Measurements from ENCODE around the gene AFAP1L2.

The AFAP1L2 gene

GRCh38 chr10:114322344-114322743 is 82.0 kb downstream of the AFAP1L2 start:
- ChIA-PET POLR2A (ENCODE audit: low non-redundant PET) (no interaction called here), CTCF (no interaction called here)
- DNase-seq (ENCODE audit: low spot score), result no peak
- TF ChIP-seq, protein P1, sequence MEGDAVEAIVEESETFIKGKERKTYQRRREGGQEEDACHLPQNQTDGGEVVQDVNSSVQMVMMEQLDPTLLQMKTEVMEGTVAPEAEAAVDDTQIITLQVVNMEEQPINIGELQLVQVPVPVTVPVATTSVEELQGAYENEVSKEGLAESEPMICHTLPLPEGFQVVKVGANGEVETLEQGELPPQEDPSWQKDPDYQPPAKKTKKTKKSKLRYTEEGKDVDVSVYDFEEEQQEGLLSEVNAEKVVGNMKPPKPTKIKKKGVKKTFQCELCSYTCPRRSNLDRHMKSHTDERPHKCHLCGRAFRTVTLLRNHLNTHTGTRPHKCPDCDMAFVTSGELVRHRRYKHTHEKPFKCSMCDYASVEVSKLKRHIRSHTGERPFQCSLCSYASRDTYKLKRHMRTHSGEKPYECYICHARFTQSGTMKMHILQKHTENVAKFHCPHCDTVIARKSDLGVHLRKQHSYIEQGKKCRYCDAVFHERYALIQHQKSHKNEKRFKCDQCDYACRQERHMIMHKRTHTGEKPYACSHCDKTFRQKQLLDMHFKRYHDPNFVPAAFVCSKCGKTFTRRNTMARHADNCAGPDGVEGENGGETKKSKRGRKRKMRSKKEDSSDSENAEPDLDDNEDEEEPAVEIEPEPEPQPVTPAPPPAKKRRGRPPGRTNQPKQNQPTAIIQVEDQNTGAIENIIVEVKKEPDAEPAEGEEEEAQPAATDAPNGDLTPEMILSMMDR (conservative IDR thresholded peaks at IDR 0.05; ENCODE audit: low read depth), result no peak
- peak overlapping the region; percentile 91 for H3K27ac ChIP-seq

GRCh38 chr10:114320249-114321116 is 83.8 kb downstream of the AFAP1L2 start:
- POLR2A ChIA-PET (ENCODE audit: low non-redundant PET), result no interaction called here
- H3K27ac ChIP-seq, result peak overlapping the region; percentile 91
- DNase-seq (ENCODE audit: low spot score), result peak; percentile 98
- CTCF ChIA-PET, result interaction anchor here (0.5 to 0.6 kb wide), 2 partner anchors 13 to 70 kb away, joined by 4 read pairs; no protein-coding TSS in a partner anchor
- TF ChIP-seq, protein P1 (conservative IDR thresholded peaks at IDR 0.05; ENCODE audit: low read depth), result no peak

GRCh38 chr10:114319406-114320248 is 84.7 kb downstream of the AFAP1L2 start:
- ChIA-PET POLR2A (ENCODE audit: low non-redundant PET) (interaction anchor here (0.7 kb wide), 1 partner anchor 11 kb away, joined by 4 read pairs; no protein-coding TSS in a partner anchor), CTCF (interaction anchor here (0.6 to 1.1 kb wide), 2 partner anchors 9 to 71 kb away, joined by 3 to 4 read pairs; no protein-coding TSS in a partner anchor)
- TF ChIP-seq, protein P1 (conservative IDR thresholded peaks at IDR 0.05; ENCODE audit: low read depth), result no peak
- DNase-seq (ENCODE audit: low spot score), result no peak
- H3K27ac ChIP-seq, result peak overlapping the region; percentile 91

GRCh38 chr10:114316744-114317143 is 87.6 kb downstream of the AFAP1L2 start:
- ChIA-PET CTCF (no interaction called here), POLR2A (ENCODE audit: low non-redundant PET) (no interaction called here)
- H3K27ac ChIP-seq, result no peak overlapping the region
- DNase-seq (ENCODE audit: low spot score), result no peak
- TF ChIP-seq, protein P1 (conservative IDR thresholded peaks at IDR 0.05; ENCODE audit: low read depth), result no peak

DNA sequence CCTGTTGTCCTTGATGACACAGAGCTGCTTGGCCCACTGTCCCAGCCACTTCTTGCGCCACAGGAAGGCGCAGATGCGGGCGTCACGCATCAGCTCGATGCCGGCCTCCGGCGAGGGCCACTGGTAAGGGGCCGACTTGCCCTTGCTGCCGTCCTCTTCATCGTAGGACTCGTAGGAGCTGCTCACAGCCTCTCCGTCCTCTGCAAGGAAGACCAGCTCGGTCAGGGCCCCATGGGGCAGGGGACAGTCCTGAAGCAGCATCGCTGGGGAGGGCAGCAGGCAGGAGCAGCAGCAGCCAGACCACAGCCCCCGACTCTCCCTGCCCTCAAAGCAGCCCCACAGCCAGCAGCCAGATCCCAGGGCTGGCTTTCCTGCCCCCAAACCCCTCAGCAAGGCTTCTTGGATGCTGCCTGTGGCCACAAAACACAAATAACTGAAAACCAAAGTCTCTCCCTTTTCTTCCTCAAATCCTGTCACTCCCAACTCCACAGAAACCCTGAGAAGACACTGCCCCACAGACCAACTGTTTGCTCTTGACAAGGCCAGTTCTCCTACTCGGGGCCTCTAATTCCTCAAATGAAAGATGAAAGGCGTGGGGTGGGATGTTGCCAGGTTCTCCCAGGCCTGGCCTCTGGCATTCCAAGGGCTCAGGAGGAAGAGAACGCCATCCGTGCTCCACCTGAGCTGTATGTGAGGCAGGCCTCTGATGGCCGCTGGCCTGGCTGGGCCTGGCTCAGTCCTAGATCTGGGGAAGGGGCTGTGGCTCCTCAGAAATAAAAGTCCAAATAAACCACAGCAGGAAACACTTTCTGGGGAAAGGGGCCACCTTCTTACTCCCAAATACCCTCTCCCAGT is 88.5 kb downstream of the AFAP1L2 start:
- no peak for DNase-seq (ENCODE audit: low spot score)
- ChIA-PET POLR2A (ENCODE audit: low non-redundant PET) (no interaction called here), CTCF (interaction anchor here (0.6 kb wide), 1 partner anchor 12 kb away, joined by 3 read pairs; no protein-coding TSS in a partner anchor)
- peak overlapping the region; percentile 11; the same call in 1 of the 2 replicates for H3K27ac ChIP-seq
- TF ChIP-seq, protein P1 (conservative IDR thresholded peaks at IDR 0.05; ENCODE audit: low read depth), result no peak
